MCF 10A (cell line): ENCODE data around the gene TUBB3. TPM values are rescaled to one million over a fixed set of nuclear protein-coding genes. Genes with fewer than 3 reads are reported as not detected.

ENCODE experiments used
- BruUV-seq: library from RNA; stranded (reverse); fragments of 400-500 nt; replicated peaks from 2 replicates; lab custom pipeline; 2021; lab: Mats Ljungman, UMichigan
- CTCF ChIA-PET: fragments of 300-600 bp; sonication (Branson Sonifier 250); formaldehyde crosslinking; extraction: SDS; loops from one replicate; lab custom pipeline; 2021; ENCODE audit warnings: antibody characterized with exemption, inconsistent platforms; lab: Yijun Ruan, JAX
- POLR2A ChIA-PET: fragments of 300-600, 350-650 bp; sonication (Branson Sonifier 250); formaldehyde crosslinking; extraction: SDS; loops from one replicate; lab custom pipeline; 2020; ENCODE audit warnings: antibody characterized with exemption, inconsistent platforms; lab: Yijun Ruan, JAX
- DNase-seq: peaks from one replicate; pipeline ENCODE4 v3.0.0-alpha.2; 2018; ENCODE audit not compliant: unreplicated experiment
- H3K27ac Mint-ChIP-seq: one replicate; pipeline ENCODE4 v1.8.0; 2022; ENCODE audit warnings: mild to moderate bottlenecking, low read depth, mixed read lengths; ENCODE audit not compliant: unreplicated experiment
- H3K27me3 Mint-ChIP-seq: one replicate; pipeline ENCODE4 v1.8.0; 2022; ENCODE audit warnings: mixed read lengths; ENCODE audit not compliant: insufficient read depth, unreplicated experiment
- H3K36me3 Mint-ChIP-seq: one replicate; pipeline ENCODE4 v1.8.0; 2022; ENCODE audit warnings: mild to moderate bottlenecking, moderate library complexity, mixed read lengths; ENCODE audit not compliant: insufficient read depth, unreplicated experiment
- H3K4me1 Mint-ChIP-seq: one replicate; pipeline ENCODE4 v1.8.0; 2022; ENCODE audit warnings: mixed read lengths; ENCODE audit not compliant: insufficient read depth, unreplicated experiment
- H3K4me3 Mint-ChIP-seq: one replicate; pipeline ENCODE4 v1.8.0; 2022; ENCODE audit warnings: mild to moderate bottlenecking, moderate library complexity, mixed read lengths; ENCODE audit not compliant: unreplicated experiment
- H3K9me3 Mint-ChIP-seq: one replicate; pipeline ENCODE4 v1.8.0; 2022; ENCODE audit warnings: mixed read lengths; ENCODE audit not compliant: unreplicated experiment
- CTCF ChIP-seq: fragments of 200-600 bp; IDR thresholded peaks from one replicate; pipeline ENCODE4 v1.8.0; 2022; ENCODE audit warnings: antibody characterized with exemption, mild to moderate bottlenecking; ENCODE audit not compliant: unreplicated experiment
- intact Hi-C: fragments of 100-400 bp; cut with micrococcal nuclease; formaldehyde crosslinking; loops from 2 replicates; pipeline ENCODE4 v1.14.1; 2022
- total RNA-seq: library from RNA; stranded (reverse); gene quantifications from 2 replicates; pipeline ENCODE4 v1.2.3, GENCODE V29; 2022

Gene TUBB3
- total RNA-seq, 1 experiment from 2014 or later, result 23.0 TPM

GRCh38 chr16:89982318-89982717, 59.2 kb downstream of the TUBB3 start:
- CTCF ChIA-PET, result interaction anchor here (0.5 to 0.6 kb wide), 2 partner anchors 17 to 27 kb away, joined by 3 read pairs; no protein-coding TSS in a partner anchor
- DNase-seq, result no peak
- intact Hi-C loops, result no loop called here
- H3K4me1 Mint-ChIP-seq, result no peaks in the 10 kb centered on the region
- H3K27me3 Mint-ChIP-seq, result no peaks in the 10 kb centered on the region
- no TSS peak for BruUV-seq
- no peak for TF ChIP-seq CTCF
- peaks cover 53% of the 10 kb centered on the region for H3K36me3 Mint-ChIP-seq
- POLR2A ChIA-PET, result interaction anchor here (0.6 to 1.1 kb wide), 4 partner anchors 10 to 321 kb away, joined by 3 to 5 read pairs (median 4); no protein-coding TSS in a partner anchor
- no peak overlapping the region for H3K27ac Mint-ChIP-seq
- H3K4me3 Mint-ChIP-seq, result no peak overlapping the region
- H3K9me3 Mint-ChIP-seq, result no peaks in the 10 kb centered on the region

- Mint-ChIP-seq H3K36me3 (peaks cover 48% of the 10 kb centered on the region), H3K27ac (no peak overlapping the region), H3K27me3 (no peaks in the 10 kb centered on the region), H3K9me3 (no peaks in the 10 kb centered on the region), H3K4me1 (no peaks in the 10 kb centered on the region), H3K4me3 (no peak overlapping the region)
- intact Hi-C loops, result no loop called here
- BruUV-seq, result no TSS peak
- CTCF ChIA-PET, result no interaction called here
- no peak for TF ChIP-seq CTCF
- POLR2A ChIA-PET, result no interaction called here
- no peak for DNase-seq
Observed at GRCh38 chr16:89983536-89983935, 60.4 kb downstream of the TUBB3 start.

GRCh38 chr16:89984216-89984615, 61.1 kb downstream of the TUBB3 start:
- Mint-ChIP-seq H3K4me1 (no peaks in the 10 kb centered on the region), H3K36me3 (peaks cover 48% of the 10 kb centered on the region), H3K27me3 (no peaks in the 10 kb centered on the region), H3K9me3 (no peaks in the 10 kb centered on the region), H3K27ac (no peak overlapping the region), H3K4me3 (no peak overlapping the region)
- no peak for DNase-seq
- intact Hi-C loops, result no loop called here
- TF ChIP-seq CTCF, result no peak
- ChIA-PET CTCF (no interaction called here), POLR2A (interaction anchor here (2.1 kb wide), 1 partner anchor 11 kb away, joined by 9 read pairs; no protein-coding TSS in a partner anchor)
- BruUV-seq, result no TSS peak

DNA sequence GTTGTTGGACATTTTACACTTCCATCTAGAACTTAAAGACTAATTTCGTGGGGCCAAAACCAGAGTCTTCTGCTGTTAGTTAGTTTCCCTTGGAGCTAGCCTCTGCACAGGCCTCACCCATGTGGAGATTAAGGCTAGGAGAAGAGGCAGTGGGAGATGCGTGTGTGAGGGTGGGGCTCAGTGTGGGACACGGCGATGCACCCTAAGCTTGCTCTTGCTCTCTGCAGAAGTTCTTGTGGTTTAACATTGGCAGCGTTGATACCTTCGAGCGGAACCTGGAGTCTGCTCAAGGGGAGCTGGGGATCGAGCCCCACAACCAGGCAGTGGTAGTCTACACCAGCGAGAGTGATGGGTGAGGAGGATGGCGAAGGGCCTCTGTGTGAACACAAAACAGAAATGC, 62.1 kb downstream of the TUBB3 start:
- no peaks in the 10 kb centered on the region for H3K9me3 Mint-ChIP-seq
- no TSS peak for BruUV-seq
- H3K4me1 Mint-ChIP-seq, result no peaks in the 10 kb centered on the region
- H3K27me3 Mint-ChIP-seq, result no peaks in the 10 kb centered on the region
- no peak for DNase-seq
- no peak overlapping the region for H3K4me3 Mint-ChIP-seq
- CTCF ChIA-PET, result interaction anchor here (0.6 kb wide), 2 partner anchors 12 to 55 kb away, joined by 4 to 5 read pairs; no protein-coding TSS in a partner anchor
- H3K27ac Mint-ChIP-seq, result no peak overlapping the region
- TF ChIP-seq CTCF, result no peak
- POLR2A ChIA-PET, result interaction anchor here (2.1 kb wide), 1 partner anchor 12 kb away, joined by 9 read pairs; no protein-coding TSS in a partner anchor
- intact Hi-C loops, result no loop called here
- peaks cover 48% of the 10 kb centered on the region for H3K36me3 Mint-ChIP-seq

Other genes starting within 250 kb of the TUBB3 start
- 73.0 and 83.4 TPM in 2 replicates for gene CDK10, start 236.7 kb upstream of the TUBB3 start, total RNA-seq
- 12.1 and 12.5 TPM in 2 replicates for gene SPATA2L, start 221.6 kb upstream of the TUBB3 start, total RNA-seq
- 12.0 and 13.2 TPM in 2 replicates for gene VPS9D1, start 202.4 kb upstream of the TUBB3 start, total RNA-seq
- 32.7 and 33.6 TPM in 2 replicates for gene ZNF276, start 201.8 kb upstream of the TUBB3 start, total RNA-seq
- 18.5 and 30.6 TPM in 2 replicates for gene FANCA, start 106.7 kb upstream of the TUBB3 start, total RNA-seq
- 3.8 and 4.8 TPM in 2 replicates for gene SPIRE2, start 94.9 kb upstream of the TUBB3 start, total RNA-seq
- gene TCF25, start 49.8 kb upstream of the TUBB3 start, total RNA-seq, result 200 and 239 TPM in 2 replicates
- 12.0 and 13.1 TPM in 2 replicates for gene MC1R, start 4.5 kb upstream of the TUBB3 start, total RNA-seq
- gene DEF8, start 25.4 kb downstream of the TUBB3 start, total RNA-seq, result 68.8 and 78.2 TPM in 2 replicates
- 3.5 TPM in 2 replicates for gene DBNDD1, start 96.1 kb downstream of the TUBB3 start, total RNA-seq
- gene PRDM7, start 154.0 kb downstream of the TUBB3 start, total RNA-seq, result not detected in 2 replicates